Thyroid gland (tissue), 4 donors: ENCODE measurements around the gene KIF18B.

Experiments
- CTCF ChIP-seq, 6 experiments: fragments of 200-600 bp in 3 of 6; fragments of 450-650 bp in 3 of 6; sonication (generic) in 3 of 6; IDR thresholded peaks; one replicate each; pipeline ENCODE4 v1.5.1; 2016 to 2019; ENCODE audit warnings: antibody characterized with exemption in 6 of 6, mild to moderate bottlenecking in 2 of 6, inconsistent platforms in 1 of 6, moderate library complexity in 1 of 6
- POLR2A ChIP-seq, 2 donors: fragments of 450-650 bp; IDR thresholded peaks; one replicate each; pipeline ENCODE4 v1.6.1; 2017; ENCODE audit warnings: antibody characterized with exemption in 2 of 2, mild to moderate bottlenecking in 2 of 2, moderate library complexity in 1 of 2

- TF ChIP-seq CTCF (IDR thresholded peaks at IDR 0.05) = no peak
- TF ChIP-seq POLR2A (IDR thresholded peaks at IDR 0.05) = no peak
Measured at GRCh38 chr17:44935116-44935515, 12.5 kb downstream of the KIF18B start.
